Ishikawa (cell line): ENCODE measurements around the gene AUTS2.

ENCODE experiments used
- NFIC ChIP-seq: IDR thresholded peaks from 2 replicates; pipeline ENCODE4 v1.6.1; 2012
- RAD21 ChIP-seq: IDR thresholded peaks from 2 replicates; pipeline ENCODE4 v1.6.1; 2012; ENCODE audit warnings: low read depth
- TAF1 ChIP-seq: IDR thresholded peaks from 2 replicates; pipeline ENCODE4 v1.6.1; 2012; ENCODE audit warnings: low read depth, mild to moderate bottlenecking
- YY1 ChIP-seq: IDR thresholded peaks from 2 replicates; pipeline ENCODE4 v1.6.1; 2012; ENCODE audit warnings: low read depth

DNA sequence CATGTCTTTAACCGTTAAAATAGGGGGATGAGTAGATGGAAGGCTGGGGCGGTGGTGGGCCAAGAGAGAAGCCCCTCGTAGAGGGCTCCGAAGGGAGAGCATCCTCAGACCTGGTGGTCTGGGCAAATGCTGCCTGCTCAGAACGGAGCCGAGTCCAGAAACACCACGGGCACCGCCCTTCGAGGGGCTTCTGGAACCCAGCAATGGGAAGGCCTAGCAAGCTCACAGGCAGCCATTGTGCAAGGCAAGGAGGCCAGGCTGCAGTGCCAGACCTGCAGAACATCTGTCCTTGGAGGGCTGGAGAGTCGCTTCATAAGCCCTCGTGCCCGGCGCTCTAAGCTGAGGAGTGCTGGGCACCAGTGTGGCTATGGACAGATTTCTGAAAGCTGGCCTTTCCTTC, 889.6 kb downstream of the AUTS2 start:
- TF ChIP-seq TAF1 (no peak), YY1 (no peak), RAD21 (no peak), NFIC (no peak)
